Measurements from ENCODE around the gene GTSF1L. TPM values are rescaled to one million over a fixed set of nuclear protein-coding genes. Genes with fewer than 3 reads are reported as not detected.

GTSF1L gene
- polyA plus RNA-seq, 1 donor = not detected

DNA sequence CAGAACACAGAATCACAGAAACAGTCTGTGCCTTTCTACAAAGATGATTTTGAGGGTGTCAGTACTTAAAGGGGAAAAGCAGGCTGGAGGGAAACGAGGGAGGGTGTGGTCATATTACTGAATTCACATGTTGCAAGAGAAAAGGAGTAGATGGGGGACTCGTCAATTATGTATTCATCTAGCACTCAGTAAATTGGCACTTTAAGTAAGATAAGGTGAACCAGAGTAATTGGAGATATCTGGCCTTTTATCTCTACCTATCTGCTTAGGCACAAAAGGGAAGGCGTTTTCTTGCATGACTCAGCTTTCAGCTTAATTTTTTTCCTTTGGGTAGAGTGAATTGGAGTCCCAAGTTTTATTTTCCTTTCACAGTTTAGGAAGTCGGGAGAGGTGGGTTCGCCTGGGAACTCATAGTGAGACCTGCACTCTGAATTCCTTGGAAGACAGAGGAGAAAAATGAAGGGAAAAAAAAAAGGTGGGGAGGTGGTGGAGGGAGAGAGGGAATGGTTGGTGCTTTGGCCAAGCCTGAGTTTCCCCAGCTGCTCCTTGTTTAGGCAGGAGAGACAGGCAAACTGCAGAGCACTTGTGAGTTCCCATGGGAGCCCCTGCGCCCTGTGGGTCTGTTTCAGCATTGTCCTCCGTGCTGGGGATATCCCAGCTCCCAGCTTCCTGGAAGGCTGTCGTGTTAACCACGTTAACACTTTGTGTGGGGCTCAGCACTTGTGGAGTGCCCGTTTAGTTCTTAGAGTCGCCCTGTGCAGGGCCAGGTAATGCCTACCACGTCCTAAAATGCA, 19.7 kb upstream of the GTSF1L start:
- Histone ChIP-seq H3K36me3 (ENCODE audit: control insufficient read depth, insufficient read depth, low read length) (no peaks in the 10 kb centered on the region), H3K4me1 (ENCODE audit: control insufficient read depth, insufficient read depth, low read length) (no peaks in the 10 kb centered on the region), H3K4me3 (ENCODE audit: low read length) (no peak overlapping the region), H3K9me3 (ENCODE audit: control insufficient read depth, low read depth, low read length) (no peaks in the 10 kb centered on the region), H3K27ac (ENCODE audit: low read length) (no peak overlapping the region), H3K27me3 (ENCODE audit: control insufficient read depth, insufficient read depth, low read length) (peaks cover 24% of the 10 kb centered on the region)
- no peak for DNase-seq
- WGBS (ENCODE audit: insufficient coverage, low lambda C conversion rate) = 20% methylated on average over 2 of the region's 12 CpGs

DNA sequence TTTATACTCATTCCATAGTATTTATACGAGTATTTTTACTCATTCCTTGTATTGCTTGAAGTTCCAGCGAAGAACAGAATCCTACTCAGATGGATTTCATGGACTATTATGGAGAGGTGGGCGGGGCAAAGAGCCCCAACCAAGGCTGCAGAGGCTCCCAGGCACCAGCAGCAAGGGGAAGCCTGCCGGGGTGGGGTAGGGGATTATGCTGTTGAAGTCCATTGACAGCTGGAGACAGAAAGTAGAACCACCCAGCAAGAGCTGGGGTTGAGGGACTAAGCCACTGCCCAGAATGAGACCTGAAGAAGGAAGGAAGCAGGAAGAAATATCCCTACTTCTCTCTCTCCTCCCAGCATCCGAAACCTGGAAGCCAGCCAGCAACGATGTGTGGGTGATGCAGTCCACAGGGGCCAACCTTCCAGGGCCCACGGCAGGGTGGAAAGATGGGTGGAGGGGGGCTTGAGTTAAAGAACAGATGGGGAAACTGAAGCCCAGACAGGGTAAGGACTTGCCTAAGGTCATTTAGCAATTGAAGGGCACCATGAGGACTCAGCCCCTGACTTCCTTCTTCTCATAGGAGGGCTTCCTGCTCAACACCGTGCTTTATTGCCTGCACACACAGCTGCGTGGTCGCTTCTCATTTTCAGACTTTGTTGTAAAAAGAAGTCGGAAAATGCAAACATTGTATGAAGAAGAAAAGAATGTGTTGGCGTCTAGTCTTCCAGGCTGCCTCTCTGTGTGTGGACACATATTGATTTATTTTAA, 18.3 kb upstream of the GTSF1L start:
- H3K36me3 ChIP-seq (ENCODE audit: control insufficient read depth, insufficient read depth, low read length) = no peaks in the 10 kb centered on the region
- H3K27ac ChIP-seq (ENCODE audit: low read length) = no peak overlapping the region
- WGBS (ENCODE audit: insufficient coverage, low lambda C conversion rate) = no CpG with 5 or more reads among the region's 12 CpGs
- peak in 1 of 2 donors; percentile 18 for DNase-seq
- H3K4me1 ChIP-seq (ENCODE audit: control insufficient read depth, insufficient read depth, low read length) = no peaks in the 10 kb centered on the region
- peaks cover 22% of the 10 kb centered on the region for H3K27me3 ChIP-seq (ENCODE audit: control insufficient read depth, insufficient read depth, low read length)
- H3K4me3 ChIP-seq (ENCODE audit: low read length) = no peak overlapping the region
- H3K9me3 ChIP-seq (ENCODE audit: control insufficient read depth, low read depth, low read length) = no peaks in the 10 kb centered on the region

DNA sequence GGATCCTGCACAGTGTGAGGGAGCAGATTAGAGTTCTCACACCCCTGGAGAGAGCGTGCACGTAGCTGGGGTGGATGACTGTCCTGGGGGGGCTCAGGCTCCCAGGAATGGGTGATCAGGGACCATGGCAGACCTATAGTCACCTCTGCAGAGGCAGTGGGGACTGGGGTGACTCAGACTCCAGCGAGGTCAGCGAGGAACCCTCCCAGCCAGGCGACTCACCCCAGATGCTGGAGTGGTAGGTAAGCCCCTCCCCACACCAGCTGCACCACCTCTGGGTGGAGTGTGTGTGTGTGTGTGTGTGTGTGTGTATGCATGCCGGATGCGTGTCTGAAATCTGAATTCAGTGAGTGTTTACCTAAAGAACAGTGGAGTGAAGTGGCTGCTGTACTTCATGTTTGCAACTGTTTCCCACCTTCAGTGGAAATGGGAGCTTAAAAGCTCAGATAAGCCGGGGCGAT, 17.4 kb upstream of the GTSF1L start:
- Histone ChIP-seq H3K4me1 (ENCODE audit: control insufficient read depth, insufficient read depth, low read length) (no peaks in the 10 kb centered on the region), H3K9me3 (ENCODE audit: control insufficient read depth, low read depth, low read length) (no peaks in the 10 kb centered on the region), H3K27ac (ENCODE audit: low read length) (no peak overlapping the region), H3K36me3 (ENCODE audit: control insufficient read depth, insufficient read depth, low read length) (no peaks in the 10 kb centered on the region), H3K4me3 (ENCODE audit: low read length) (no peak overlapping the region), H3K27me3 (ENCODE audit: control insufficient read depth, insufficient read depth, low read length) (peaks cover 15% of the 10 kb centered on the region)
- WGBS (ENCODE audit: insufficient coverage, low lambda C conversion rate) = no CpG with 5 or more reads among the region's 9 CpGs
- no peak for DNase-seq

DNA sequence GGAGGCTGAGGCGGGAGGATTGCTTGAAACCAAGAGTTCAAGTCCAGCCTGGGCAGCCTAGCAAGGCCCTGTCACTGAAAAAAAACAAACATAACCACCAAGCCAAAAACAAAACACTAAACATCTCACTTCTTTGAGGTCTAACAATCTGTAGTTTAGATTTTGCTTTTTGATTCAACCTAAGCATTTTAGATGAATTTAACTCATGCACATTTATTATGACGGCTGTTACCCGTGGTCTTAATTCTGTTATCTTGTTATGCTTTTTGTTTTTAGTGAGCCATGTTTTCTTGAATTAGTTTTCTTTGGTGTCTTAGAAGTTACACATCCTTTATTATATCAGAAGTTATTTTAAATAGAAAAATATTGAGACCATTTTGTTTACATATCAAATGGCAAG, 13.8 kb upstream of the GTSF1L start:
- H3K27me3 ChIP-seq (ENCODE audit: control insufficient read depth, insufficient read depth, low read length) = peaks cover 9% of the 10 kb centered on the region
- DNase-seq = no peak
- H3K36me3 ChIP-seq (ENCODE audit: control insufficient read depth, insufficient read depth, low read length) = no peaks in the 10 kb centered on the region
- H3K9me3 ChIP-seq (ENCODE audit: control insufficient read depth, low read depth, low read length) = no peaks in the 10 kb centered on the region
- H3K4me1 ChIP-seq (ENCODE audit: control insufficient read depth, insufficient read depth, low read length) = no peaks in the 10 kb centered on the region
- WGBS (ENCODE audit: insufficient coverage, low lambda C conversion rate) = 100% methylated on average over 2 of the region's 3 CpGs
- H3K4me3 ChIP-seq (ENCODE audit: low read length) = no peak overlapping the region
- H3K27ac ChIP-seq (ENCODE audit: low read length) = no peak overlapping the region

GRCh38 chr20:43739148-43739749, 12.4 kb upstream of the GTSF1L start:
- H3K4me3 ChIP-seq (ENCODE audit: low read length) = no peak overlapping the region
- peaks cover 4% of the 10 kb centered on the region for H3K27me3 ChIP-seq (ENCODE audit: control insufficient read depth, insufficient read depth, low read length)
- no peaks in the 10 kb centered on the region for H3K36me3 ChIP-seq (ENCODE audit: control insufficient read depth, insufficient read depth, low read length)
- H3K9me3 ChIP-seq (ENCODE audit: control insufficient read depth, low read depth, low read length) = no peaks in the 10 kb centered on the region
- H3K4me1 ChIP-seq (ENCODE audit: control insufficient read depth, insufficient read depth, low read length) = no peaks in the 10 kb centered on the region
- DNase-seq = no peak
- no peak overlapping the region for H3K27ac ChIP-seq (ENCODE audit: low read length)
- WGBS (ENCODE audit: insufficient coverage, low lambda C conversion rate) = no CpG with 5 or more reads among the region's 9 CpGs

DNA sequence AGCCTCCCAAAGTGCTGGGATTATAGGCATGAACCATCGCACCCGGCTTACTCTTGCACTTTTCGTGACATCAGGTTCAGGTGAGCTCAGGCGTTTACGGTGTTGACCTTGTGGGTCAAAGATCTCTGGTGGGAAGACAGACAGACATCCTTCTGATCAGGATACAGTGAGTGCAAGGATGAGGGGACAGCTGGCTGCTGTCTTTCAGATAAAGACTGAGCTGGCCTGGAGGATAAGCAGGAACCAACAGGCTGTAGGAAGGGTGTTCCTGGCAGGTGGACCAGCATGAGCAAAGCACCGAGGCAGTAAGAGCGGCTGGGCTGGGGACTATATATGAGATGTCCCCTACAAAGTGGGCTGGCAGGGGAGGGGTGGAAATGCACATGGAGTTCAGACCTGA, 11.1 kb upstream of the GTSF1L start:
- Histone ChIP-seq H3K36me3 (ENCODE audit: control insufficient read depth, insufficient read depth, low read length) (no peaks in the 10 kb centered on the region), H3K9me3 (ENCODE audit: control insufficient read depth, low read depth, low read length) (no peaks in the 10 kb centered on the region), H3K4me1 (ENCODE audit: control insufficient read depth, insufficient read depth, low read length) (no peaks in the 10 kb centered on the region), H3K4me3 (ENCODE audit: low read length) (no peak overlapping the region), H3K27me3 (ENCODE audit: control insufficient read depth, insufficient read depth, low read length) (no peaks in the 10 kb centered on the region), H3K27ac (ENCODE audit: low read length) (no peak overlapping the region)
- no CpG with 5 or more reads among the region's 7 CpGs for WGBS (ENCODE audit: insufficient coverage, low lambda C conversion rate)
- DNase-seq = no peak

DNA sequence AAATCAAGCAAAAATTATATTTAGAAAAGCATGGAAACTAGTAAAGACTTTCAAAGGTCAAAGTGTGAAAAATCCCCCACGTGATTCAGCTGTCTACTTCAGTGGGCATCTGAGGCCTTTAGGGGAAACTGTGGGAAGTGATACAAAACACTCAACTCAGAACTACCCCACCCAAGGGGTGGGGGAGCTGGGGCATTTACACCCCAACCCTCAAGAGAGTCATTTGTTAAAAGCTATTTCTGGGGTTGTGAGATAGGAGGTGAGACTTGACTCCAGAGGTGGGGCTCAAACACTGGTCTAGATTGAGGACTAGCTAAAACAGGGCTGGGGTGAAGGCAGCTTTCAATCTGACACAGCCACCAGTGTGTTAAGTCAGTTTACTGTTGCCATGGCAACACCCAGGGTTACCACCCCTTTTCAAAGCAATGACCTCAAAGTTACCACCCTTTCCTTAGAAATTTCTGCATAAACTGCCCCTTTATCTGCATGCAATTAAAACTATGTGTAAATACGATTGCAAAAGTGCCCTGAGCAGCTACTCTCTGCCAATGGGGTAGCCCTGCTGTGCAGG, 9.9 kb upstream of the GTSF1L start:
- Histone ChIP-seq H3K36me3 (ENCODE audit: control insufficient read depth, insufficient read depth, low read length) (no peaks in the 10 kb centered on the region), H3K4me1 (ENCODE audit: control insufficient read depth, insufficient read depth, low read length) (no peaks in the 10 kb centered on the region), H3K27me3 (ENCODE audit: control insufficient read depth, insufficient read depth, low read length) (no peaks in the 10 kb centered on the region), H3K27ac (ENCODE audit: low read length) (no peak overlapping the region), H3K4me3 (ENCODE audit: low read length) (no peak overlapping the region), H3K9me3 (ENCODE audit: control insufficient read depth, low read depth, low read length) (no peaks in the 10 kb centered on the region)
- no peak for DNase-seq
- WGBS (ENCODE audit: insufficient coverage, low lambda C conversion rate) = no CpG with 5 or more reads among the region's 2 CpGs

DNA sequence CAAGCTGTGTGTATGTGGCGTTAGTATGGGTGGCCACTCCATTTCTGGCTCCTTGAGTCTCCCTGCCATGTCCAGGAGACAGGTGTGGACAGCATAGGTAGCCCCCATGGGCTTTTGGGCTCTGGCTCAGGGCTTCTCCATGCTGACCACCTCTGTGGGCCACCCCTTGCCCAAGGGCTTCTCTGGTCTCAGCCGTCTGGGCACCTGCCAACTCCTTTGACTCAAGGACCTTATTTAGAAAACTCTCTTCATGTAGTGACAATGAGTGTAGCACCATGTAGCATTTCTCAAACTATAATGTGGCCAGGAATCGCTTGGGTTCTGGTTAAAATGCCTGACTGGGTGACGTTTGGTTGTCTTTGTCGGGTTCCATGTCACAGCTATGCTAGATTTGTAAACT, 5.1 kb upstream of the GTSF1L start:
- no peak overlapping the region for H3K27ac ChIP-seq (ENCODE audit: low read length)

GRCh38 chr20:43731469-43731868, 4.7 kb upstream of the GTSF1L start:
- Histone ChIP-seq H3K4me1 (ENCODE audit: control insufficient read depth, insufficient read depth, low read length) (no peaks in the 10 kb centered on the region), H3K9me3 (ENCODE audit: control insufficient read depth, low read depth, low read length) (no peaks in the 10 kb centered on the region), H3K27me3 (ENCODE audit: control insufficient read depth, insufficient read depth, low read length) (peaks cover 2% of the 10 kb centered on the region), H3K4me3 (ENCODE audit: low read length) (no peak overlapping the region), H3K36me3 (ENCODE audit: control insufficient read depth, insufficient read depth, low read length) (no peaks in the 10 kb centered on the region), H3K27ac (ENCODE audit: low read length) (no peak overlapping the region)
- no CpG with 5 or more reads among the region's 7 CpGs for WGBS (ENCODE audit: insufficient coverage, low lambda C conversion rate)
- no peak for DNase-seq

More for the DNA sequence above, 5.1 kb upstream of the GTSF1L start:
- Histone ChIP-seq H3K9me3 (ENCODE audit: control insufficient read depth, low read depth, low read length) (no peaks in the 10 kb centered on the region), H3K36me3 (ENCODE audit: control insufficient read depth, insufficient read depth, low read length) (no peaks in the 10 kb centered on the region), H3K4me3 (ENCODE audit: low read length) (no peak overlapping the region), H3K4me1 (ENCODE audit: control insufficient read depth, insufficient read depth, low read length) (no peaks in the 10 kb centered on the region), H3K27me3 (ENCODE audit: control insufficient read depth, insufficient read depth, low read length) (peaks cover 2% of the 10 kb centered on the region)
- no peak for DNase-seq
- no CpG with 5 or more reads among the region's 5 CpGs for WGBS (ENCODE audit: insufficient coverage, low lambda C conversion rate)

- no peaks in the 10 kb centered on the region for H3K9me3 ChIP-seq (ENCODE audit: control insufficient read depth, low read depth, low read length)
- no peak overlapping the region for H3K4me3 ChIP-seq (ENCODE audit: low read length)
- H3K36me3 ChIP-seq (ENCODE audit: control insufficient read depth, insufficient read depth, low read length) = no peaks in the 10 kb centered on the region
- peaks cover 2% of the 10 kb centered on the region for H3K27me3 ChIP-seq (ENCODE audit: control insufficient read depth, insufficient read depth, low read length)
- 80% methylated on average over 1 of the region's 7 CpGs for WGBS (ENCODE audit: insufficient coverage, low lambda C conversion rate)
- no peaks in the 10 kb centered on the region for H3K4me1 ChIP-seq (ENCODE audit: control insufficient read depth, insufficient read depth, low read length)
- H3K27ac ChIP-seq (ENCODE audit: low read length) = no peak overlapping the region
- no peak for DNase-seq
Measured at GRCh38 chr20:43728686-43729255, 2.0 kb upstream of the GTSF1L start.
